Measurements from ENCODE around the gene SDC3.

DNA sequence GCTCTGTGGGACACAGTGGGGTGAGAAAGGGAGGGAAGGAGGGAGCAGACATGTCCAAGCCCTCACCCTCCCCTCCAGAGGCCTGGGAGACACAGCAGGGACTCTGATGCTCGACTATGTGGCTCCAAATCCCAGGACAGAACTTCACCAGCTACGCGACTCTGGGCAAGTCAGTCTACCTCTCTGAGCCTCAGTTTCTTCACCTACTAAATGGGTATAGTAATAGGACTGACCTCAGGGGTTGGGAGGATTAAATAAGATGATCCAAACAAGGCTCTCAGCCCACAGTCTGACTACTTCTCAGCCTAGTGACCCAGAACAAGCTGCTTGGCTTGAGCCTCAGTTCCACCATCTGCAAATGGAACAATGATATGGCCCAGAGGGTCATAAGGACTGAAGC lies 19.6 kb downstream of the SDC3 start:
- TF ChIP-seq, protein P1, sequence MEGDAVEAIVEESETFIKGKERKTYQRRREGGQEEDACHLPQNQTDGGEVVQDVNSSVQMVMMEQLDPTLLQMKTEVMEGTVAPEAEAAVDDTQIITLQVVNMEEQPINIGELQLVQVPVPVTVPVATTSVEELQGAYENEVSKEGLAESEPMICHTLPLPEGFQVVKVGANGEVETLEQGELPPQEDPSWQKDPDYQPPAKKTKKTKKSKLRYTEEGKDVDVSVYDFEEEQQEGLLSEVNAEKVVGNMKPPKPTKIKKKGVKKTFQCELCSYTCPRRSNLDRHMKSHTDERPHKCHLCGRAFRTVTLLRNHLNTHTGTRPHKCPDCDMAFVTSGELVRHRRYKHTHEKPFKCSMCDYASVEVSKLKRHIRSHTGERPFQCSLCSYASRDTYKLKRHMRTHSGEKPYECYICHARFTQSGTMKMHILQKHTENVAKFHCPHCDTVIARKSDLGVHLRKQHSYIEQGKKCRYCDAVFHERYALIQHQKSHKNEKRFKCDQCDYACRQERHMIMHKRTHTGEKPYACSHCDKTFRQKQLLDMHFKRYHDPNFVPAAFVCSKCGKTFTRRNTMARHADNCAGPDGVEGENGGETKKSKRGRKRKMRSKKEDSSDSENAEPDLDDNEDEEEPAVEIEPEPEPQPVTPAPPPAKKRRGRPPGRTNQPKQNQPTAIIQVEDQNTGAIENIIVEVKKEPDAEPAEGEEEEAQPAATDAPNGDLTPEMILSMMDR (IDR thresholded peaks at IDR 0.05): no peak
- no peak for TF ChIP-seq POLR2A (IDR thresholded peaks at IDR 0.05)
